ENCODE measurements around the gene RGS4. TPM values are rescaled to one million over a fixed set of nuclear protein-coding genes. Genes with fewer than 3 reads are reported as not detected.
"Not testable (repeated sequence)": the region's sequence is repeated elsewhere in the genome, so short reads cannot be mapped to it uniquely, and the experiment has no call there.

RGS4 gene
- total RNA-seq, 1 donor = 538 TPM

DNA sequence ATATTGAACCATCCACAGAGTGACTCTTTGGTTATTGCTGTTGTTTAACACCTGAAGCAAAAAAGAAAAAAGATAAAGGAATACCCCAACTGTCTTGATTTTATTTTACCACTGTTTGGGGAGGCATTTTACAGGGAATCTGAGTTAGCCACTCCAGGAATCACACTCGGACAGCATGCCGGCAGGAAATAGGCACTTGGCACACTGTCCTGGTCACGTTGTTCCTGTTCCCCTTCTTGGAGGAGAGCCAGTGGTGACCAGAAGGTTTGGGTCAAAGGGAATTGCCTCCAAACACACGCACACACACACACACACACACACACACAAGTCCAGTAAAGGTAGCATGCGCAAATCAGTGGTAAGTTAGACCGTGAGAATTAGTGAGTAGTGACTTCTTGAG lies 13.8 kb downstream of the RGS4 start:
- TF ChIP-seq, protein P1, sequence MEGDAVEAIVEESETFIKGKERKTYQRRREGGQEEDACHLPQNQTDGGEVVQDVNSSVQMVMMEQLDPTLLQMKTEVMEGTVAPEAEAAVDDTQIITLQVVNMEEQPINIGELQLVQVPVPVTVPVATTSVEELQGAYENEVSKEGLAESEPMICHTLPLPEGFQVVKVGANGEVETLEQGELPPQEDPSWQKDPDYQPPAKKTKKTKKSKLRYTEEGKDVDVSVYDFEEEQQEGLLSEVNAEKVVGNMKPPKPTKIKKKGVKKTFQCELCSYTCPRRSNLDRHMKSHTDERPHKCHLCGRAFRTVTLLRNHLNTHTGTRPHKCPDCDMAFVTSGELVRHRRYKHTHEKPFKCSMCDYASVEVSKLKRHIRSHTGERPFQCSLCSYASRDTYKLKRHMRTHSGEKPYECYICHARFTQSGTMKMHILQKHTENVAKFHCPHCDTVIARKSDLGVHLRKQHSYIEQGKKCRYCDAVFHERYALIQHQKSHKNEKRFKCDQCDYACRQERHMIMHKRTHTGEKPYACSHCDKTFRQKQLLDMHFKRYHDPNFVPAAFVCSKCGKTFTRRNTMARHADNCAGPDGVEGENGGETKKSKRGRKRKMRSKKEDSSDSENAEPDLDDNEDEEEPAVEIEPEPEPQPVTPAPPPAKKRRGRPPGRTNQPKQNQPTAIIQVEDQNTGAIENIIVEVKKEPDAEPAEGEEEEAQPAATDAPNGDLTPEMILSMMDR (IDR thresholded peaks at IDR 0.05; ENCODE audit: insufficient read depth, low read length) = no peak
- H3K4me3 ChIP-seq (ENCODE audit: low read depth, low read length) = no peak overlapping the region
- no peak for DNase-seq (ENCODE audit: low read depth)

DNA sequence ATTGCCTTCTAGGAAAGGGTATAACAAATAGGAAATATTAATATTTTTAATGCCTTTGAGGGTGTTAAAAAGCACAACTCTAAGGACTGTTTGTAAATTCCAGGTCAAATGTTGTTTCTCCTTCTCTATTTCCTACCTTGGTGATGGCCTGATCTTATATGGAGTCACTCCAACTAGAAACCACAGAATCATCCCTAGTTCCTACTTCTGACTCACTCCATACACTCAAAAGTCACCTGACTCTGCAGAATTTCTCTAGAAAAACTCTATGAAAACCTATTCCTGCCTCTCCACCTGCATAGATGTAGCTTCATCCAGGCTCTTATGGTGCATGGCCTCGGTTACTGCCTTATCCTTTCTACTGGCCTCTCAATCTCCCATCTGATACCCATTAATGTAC lies 14.5 kb downstream of the RGS4 start:
- no peak overlapping the region for H3K4me3 ChIP-seq (ENCODE audit: low read depth, low read length)
- no peak for DNase-seq (ENCODE audit: low read depth)
- TF ChIP-seq, protein P1 (IDR thresholded peaks at IDR 0.05; ENCODE audit: insufficient read depth, low read length) = no peak

DNA sequence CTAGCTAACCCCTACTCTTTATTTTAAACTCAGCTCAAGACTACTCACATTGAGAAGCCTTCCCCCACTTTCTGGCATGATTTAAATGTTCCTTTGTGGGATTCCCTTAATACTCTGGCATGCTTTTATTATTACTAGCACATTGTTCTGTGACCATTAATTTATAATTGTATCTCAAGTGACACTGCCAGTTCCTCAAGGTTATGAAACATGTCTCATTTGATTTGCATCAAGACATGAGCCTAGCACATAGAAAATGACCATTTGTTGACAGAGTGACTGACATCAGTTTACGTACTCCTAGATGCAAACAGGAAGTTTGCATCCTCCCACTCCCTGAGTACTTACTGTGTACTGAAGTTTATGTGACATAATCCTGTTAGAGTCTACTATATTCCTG lies 15.2 kb downstream of the RGS4 start:
- peak; percentile 37 for DNase-seq (ENCODE audit: low read depth)
- TF ChIP-seq, protein P1 (IDR thresholded peaks at IDR 0.05; ENCODE audit: insufficient read depth, low read length) = no peak
- H3K4me3 ChIP-seq (ENCODE audit: low read depth, low read length) = no peak overlapping the region

DNA sequence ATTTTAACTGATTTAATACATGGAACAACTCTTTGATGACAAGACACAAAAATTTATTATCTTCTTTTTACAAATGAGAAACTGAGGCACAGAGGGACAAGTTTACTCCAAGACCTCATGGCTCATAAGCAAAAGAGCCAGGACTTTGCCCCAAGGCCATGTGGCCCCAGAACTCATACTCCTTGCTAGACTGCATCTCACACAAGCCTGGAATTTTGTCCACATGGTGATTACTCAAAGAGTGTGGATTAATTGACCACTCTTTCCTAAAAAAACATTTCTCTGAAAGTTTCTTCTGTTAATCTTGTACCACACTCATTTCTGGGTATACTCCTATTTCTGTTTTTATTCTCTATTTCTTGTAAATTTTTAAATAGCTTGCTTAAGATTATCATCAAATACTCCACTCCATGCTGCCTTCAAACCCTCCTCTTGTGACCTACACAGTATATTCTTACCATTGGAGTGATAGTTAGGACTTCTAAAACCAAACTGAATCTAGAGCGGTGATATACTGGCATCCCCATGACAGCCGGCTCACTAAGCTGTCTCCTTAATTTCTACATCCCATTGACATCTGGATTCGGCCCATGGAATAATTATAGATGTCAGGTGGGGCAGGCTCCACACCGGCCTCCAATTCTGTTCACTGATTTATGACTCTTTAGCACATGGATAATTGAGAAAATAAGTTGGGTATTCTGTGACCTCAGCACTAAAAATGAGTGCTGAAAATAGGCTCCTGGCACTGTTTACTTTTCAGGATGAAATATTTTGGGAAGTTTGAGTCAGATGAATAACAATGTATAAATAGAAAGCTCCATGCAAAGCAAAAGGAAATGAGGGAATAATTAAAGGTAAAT lies 16.1 kb downstream of the RGS4 start:
- TF ChIP-seq, protein P1 (IDR thresholded peaks at IDR 0.05; ENCODE audit: insufficient read depth, low read length) = no peak
- no peak overlapping the region for H3K4me3 ChIP-seq (ENCODE audit: low read depth, low read length)
- DNase-seq (ENCODE audit: low read depth) = peak; percentile 72

DNA sequence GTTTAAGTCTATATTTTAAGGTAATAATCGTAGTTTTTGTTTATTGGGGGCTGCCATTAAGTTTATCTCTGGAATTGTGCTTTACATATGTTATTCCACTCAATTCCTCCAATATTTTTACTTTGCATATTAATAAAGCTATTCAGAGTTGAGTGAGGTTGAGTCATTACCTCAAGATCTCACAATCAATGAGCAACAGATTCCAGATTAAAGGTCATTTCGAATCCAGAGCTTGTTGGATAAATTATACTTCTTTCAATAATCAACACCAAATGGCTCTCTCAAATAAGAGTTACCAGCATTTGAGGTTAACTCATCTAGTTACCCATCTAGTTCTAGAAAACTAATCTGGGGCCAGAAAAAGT lies 16.7 kb downstream of the RGS4 start:
- TF ChIP-seq, protein P1 (IDR thresholded peaks at IDR 0.05; ENCODE audit: insufficient read depth, low read length) = no peak
- no peak overlapping the region for H3K4me3 ChIP-seq (ENCODE audit: low read depth, low read length)
- DNase-seq (ENCODE audit: low read depth) = peak; percentile 55

DNA sequence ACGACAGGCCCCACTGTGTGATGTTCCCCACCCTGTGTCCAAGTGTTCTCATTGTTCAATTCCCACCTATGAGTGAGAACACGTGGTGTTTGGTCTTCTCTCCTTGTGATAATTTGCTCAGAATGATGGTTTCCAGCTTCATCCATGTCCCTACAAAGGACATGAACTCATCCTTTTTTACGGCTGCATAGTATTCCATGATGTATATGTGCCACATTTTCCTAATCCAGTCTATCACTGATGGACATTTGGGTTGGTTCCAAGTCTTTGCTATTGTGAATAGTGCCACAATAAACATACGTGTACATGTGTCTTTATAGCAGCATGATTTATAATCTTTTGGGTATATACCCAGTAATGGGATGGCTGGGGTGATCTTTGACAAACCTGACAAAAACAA lies 20.0 kb downstream of the RGS4 start:
- not testable (repeated sequence) for DNase-seq (ENCODE audit: low read depth); H3K4me3 ChIP-seq (ENCODE audit: low read depth, low read length)

DNA sequence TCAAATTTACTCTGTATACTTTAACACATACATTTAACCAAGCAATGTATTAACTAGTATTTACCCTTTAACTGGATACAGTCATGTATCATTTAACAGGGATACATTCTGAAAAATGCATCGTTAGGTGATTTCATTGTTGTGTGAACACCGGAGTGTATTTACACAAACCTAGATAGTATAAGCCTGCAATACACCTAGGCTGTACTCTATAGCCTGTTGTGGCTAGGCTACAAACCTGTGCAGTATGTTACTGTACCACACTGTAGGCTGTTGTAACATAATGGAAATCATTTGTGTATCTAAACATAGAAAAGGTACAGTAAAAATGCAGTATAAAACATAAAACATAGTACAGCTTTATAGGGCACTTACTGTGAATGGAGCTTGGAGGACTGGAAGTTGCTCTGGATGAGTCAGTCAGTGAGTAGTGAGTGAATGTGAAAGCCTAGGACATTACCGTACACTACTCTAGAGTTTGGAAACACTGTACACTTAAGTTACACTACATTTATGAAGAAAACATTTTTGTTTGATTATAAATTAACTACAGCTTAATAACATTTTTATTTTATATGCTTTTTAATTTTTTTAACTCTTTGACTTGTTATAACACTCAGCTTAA lies 21.3 kb downstream of the RGS4 start:
- no peak overlapping the region for H3K4me3 ChIP-seq (ENCODE audit: low read depth, low read length)
- peak; percentile 69 for DNase-seq (ENCODE audit: low read depth)
- TF ChIP-seq, protein P1 (IDR thresholded peaks at IDR 0.05; ENCODE audit: insufficient read depth, low read length) = no peak
